Activated T-cell treated with anti-CD3 and anti-CD28 coated beads, Interleukin-2, amount 50 U/mL, for 48 hours (primary cell): Measurements from ENCODE around the gene L1TD1.
"Not testable (repeated sequence)": the region's sequence is repeated elsewhere in the genome, so short reads cannot be mapped to it uniquely, and the experiment has no call there.

ENCODE experiments used
- DNase-seq, 2 experiments: peaks; one replicate each; pipeline ENCODE4 v3.0.0-alpha.2; 2020

L1TD1 gene

GRCh38 chr1:62208087-62208486 lies 13.4 kb downstream of the L1TD1 start:
- no peak for DNase-seq

GRCh38 chr1:62208970-62209369 lies 14.3 kb downstream of the L1TD1 start:
- DNase-seq: no peak

- DNase-seq: no peak
Observed at GRCh38 chr1:62209931-62210595, 15.4 kb downstream of the L1TD1 start.

- DNase-seq: no peak
Observed at GRCh38 chr1:62210960-62211359, 16.3 kb downstream of the L1TD1 start.

- no peak for DNase-seq
Observed at GRCh38 chr1:62212411-62212810, 17.8 kb downstream of the L1TD1 start.

- no peak for DNase-seq
Observed at GRCh38 chr1:62213075-62213914, 18.6 kb downstream of the L1TD1 start.

GRCh38 chr1:62218604-62219003 lies 24.0 kb downstream of the L1TD1 start:
- DNase-seq: no peak

- DNase-seq: not testable (repeated sequence)
Observed at GRCh38 chr1:62220456-62220855, 25.8 kb downstream of the L1TD1 start.

GRCh38 chr1:62221171-62221570 lies 26.5 kb downstream of the L1TD1 start:
- no peak for DNase-seq

- no peak for DNase-seq
Observed at GRCh38 chr1:62222321-62222720, 27.7 kb downstream of the L1TD1 start.

- DNase-seq: no peak
Observed at GRCh38 chr1:62224182-62224581, 29.5 kb downstream of the L1TD1 start.

- no peak for DNase-seq
Observed at GRCh38 chr1:62227496-62227895, 32.8 kb downstream of the L1TD1 start.

GRCh38 chr1:62228136-62228882 lies 33.7 kb downstream of the L1TD1 start:
- DNase-seq: no peak

- DNase-seq: no peak
Observed at GRCh38 chr1:62228883-62229187, 34.2 kb downstream of the L1TD1 start.

GRCh38 chr1:62229468-62229867 lies 34.8 kb downstream of the L1TD1 start:
- DNase-seq: no peak

GRCh38 chr1:62229932-62230331 lies 35.3 kb downstream of the L1TD1 start:
- DNase-seq: no peak

GRCh38 chr1:62230718-62231117 lies 36.1 kb downstream of the L1TD1 start:
- no peak for DNase-seq

GRCh38 chr1:62232871-62233278 lies 38.2 kb downstream of the L1TD1 start:
- DNase-seq: no peak

- DNase-seq: no peak
Observed at GRCh38 chr1:62233926-62234450, 39.3 kb downstream of the L1TD1 start.

GRCh38 chr1:62234688-62235087 lies 40.0 kb downstream of the L1TD1 start:
- no peak for DNase-seq

- no peak for DNase-seq
Observed at GRCh38 chr1:62235576-62235975, 40.9 kb downstream of the L1TD1 start.

GRCh38 chr1:62237361-62237760 lies 42.7 kb downstream of the L1TD1 start:
- no peak for DNase-seq

GRCh38 chr1:62237950-62238374 lies 43.3 kb downstream of the L1TD1 start:
- no peak for DNase-seq

GRCh38 chr1:62238507-62238906 lies 43.9 kb downstream of the L1TD1 start:
- DNase-seq: no peak
